ENCODE data around the gene SIAH1.
"Not testable (repeated sequence)": the region's sequence is repeated elsewhere in the genome, so short reads cannot be mapped to it uniquely, and the experiment has no call there.

The SIAH1 gene

GRCh38 chr16:48366165-48367093, 18.8 kb downstream of the SIAH1 start:
- DNase-seq: peak; percentile 53 to 57

DNA sequence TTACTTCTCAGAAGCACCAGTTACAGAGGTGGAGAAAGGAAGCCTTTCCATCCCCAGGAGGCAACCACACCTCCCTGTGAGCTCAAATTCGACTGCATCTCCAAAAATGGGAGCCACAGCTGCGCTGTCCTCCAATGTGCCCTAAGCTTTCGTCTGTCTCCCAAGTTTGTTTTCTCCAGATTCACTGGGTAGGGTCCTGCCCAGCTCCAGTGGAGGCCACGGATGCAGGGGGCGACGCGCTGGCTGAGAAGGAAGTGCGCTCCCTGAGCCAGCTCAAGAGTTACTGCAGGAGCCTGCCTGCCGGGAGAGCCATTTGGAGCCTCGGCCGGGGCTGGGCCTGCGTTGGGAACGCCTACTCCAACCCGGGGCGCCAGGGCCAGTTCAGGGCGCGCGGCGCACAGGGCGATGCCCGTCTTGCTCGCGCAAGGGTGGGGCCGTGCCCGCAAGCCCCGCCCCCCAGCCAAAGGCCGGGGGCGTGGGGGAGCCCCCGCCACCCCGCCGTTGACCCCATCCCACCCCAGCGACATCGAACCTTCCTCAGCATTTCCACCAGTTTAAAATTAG, 19.5 kb downstream of the SIAH1 start:
- DNase-seq: peak; percentile 74 to 79

GRCh38 chr16:48365025-48365600, 20.1 kb downstream of the SIAH1 start:
- no peak for DNase-seq

- DNase-seq: no peak
These were observed 23.6 kb downstream of the SIAH1 start for GRCh38 chr16:48361540-48362144.

GRCh38 chr16:48361012-48361411, 24.2 kb downstream of the SIAH1 start:
- DNase-seq: no peak

DNA sequence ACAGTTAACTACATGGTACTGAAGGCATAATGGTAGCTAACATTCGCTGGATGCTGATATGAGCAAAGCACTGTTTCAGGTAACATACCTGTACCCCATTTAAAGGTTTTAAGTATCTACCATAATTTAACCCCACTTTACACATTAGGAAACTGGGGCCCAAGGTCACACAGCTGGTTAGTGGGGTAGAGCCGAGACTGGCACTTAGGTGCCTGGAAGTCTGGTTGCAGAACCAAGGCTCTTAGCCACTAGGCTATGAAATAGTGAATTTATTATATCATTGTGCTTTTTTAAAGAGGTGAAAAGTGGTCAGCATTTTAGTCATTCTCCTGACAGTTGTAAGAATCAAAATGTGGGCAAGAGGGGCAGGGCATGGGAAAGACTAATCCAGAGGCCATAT, 25.2 kb downstream of the SIAH1 start:
- no peak for DNase-seq

DNA sequence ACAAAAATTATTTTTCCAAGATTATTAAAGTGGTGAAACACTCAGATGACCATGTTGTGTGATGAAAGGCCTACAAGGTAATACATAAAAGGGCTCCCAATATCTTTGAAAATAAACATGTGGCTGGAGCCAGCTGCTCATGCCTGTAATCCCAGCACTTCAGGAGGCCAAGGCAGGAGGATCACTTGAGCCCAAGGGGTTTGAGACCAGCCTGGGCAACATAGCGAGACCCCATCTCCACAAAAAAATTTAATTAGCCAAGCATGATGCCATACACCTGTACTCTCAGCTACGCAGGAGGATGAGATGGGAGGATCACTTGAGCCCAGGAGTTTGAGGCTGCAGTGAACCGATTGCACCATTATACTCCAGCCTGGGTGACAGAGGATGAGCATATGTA, 26.8 kb downstream of the SIAH1 start:
- DNase-seq: no peak

DNA sequence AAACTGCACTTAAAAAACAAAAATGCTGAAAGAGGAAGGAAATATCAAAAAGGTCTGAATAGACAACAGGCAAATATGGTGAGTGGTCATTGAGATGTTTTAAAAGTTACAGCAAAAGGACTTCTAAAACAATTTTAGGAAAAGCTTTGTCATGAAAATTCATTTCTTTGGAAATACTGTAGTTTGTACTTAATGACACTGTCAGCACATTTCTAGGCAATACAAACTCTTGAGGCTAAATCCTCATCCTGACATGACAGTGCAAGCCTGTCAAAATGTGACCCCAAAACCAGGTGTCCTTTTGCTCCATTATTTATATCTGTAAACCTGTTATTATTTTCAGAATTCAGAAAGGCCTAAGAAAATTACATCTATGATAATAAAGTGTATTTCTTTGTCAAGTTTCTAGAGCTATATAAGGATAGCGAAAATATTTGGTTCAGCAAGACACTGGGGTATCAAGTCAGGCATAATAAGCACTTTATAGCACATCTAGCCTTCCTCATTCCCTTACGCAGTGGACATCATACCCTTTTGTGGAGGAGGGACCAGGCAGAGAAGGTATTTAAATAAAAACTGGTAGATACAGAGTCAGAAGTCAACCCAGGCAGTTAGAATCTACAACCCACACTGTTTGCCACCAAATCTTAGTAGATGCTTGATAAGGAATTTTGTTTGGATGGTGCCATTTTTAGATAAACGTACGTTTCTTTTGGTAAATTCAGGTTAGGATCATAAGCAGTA, 28.4 kb downstream of the SIAH1 start:
- no peak for DNase-seq

DNA sequence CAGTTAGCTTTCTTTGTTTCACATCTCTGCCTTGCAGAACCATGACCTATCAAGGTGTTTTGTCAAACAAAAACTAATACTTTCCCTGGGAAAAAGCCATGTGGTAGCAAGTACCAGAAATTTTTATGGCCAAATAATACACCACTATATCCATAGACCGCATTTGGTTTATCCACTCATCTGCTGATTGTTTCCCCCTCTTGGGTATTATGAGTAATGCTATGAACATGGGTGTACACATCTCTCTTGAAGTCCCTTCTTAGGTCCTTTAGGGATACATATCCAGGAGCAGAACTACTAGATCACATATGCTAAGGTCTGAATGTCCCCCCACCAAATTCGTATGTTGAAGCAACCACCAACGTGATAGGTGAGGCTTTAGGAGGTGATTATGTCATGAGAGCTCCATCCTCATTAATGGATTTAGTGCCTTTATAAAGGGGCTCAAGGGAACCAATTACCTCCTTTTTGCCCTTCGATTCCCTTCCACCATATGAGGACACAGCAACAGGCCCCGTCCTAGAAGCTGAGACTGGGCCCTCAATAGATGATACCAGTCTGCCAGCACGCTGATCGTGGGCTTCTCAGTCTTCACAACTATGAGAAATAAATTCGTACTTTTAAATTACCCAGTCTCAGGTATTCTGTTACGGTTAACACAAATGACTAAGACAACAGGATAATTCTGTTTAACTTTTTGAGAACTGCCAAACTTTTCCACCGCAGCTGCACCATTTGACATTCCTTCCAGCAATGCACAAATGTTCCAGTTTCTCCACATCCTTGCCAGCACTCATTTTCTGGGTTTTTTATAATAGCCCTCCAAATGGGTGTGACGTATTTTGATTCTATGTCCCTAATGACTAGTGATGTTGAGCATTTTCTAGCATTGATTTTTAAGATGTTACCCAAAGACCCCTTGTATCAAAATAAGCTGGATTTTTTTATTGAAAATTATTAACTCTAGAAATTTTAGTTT, 30.0 kb downstream of the SIAH1 start:
- DNase-seq: no peak

DNA sequence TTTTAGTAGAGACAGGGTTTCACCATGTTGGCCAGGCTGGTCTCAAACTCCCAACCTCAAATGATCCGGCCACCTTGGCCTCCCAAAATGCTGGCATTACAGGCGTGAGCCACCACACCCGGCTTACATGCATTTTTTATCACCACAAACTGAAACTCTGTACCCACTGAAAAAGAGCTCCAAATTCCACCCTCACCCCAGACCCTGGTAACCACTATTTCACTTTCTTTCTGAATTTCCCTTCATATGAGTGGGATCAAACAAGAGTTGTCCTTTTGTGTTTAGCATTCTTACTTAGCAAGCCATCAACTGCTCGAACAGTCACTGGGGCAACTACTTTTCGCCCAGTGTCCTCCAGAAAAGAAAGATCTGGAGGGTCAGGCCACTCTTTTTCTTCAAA, 30.8 kb downstream of the SIAH1 start:
- not testable (repeated sequence) for DNase-seq

DNA sequence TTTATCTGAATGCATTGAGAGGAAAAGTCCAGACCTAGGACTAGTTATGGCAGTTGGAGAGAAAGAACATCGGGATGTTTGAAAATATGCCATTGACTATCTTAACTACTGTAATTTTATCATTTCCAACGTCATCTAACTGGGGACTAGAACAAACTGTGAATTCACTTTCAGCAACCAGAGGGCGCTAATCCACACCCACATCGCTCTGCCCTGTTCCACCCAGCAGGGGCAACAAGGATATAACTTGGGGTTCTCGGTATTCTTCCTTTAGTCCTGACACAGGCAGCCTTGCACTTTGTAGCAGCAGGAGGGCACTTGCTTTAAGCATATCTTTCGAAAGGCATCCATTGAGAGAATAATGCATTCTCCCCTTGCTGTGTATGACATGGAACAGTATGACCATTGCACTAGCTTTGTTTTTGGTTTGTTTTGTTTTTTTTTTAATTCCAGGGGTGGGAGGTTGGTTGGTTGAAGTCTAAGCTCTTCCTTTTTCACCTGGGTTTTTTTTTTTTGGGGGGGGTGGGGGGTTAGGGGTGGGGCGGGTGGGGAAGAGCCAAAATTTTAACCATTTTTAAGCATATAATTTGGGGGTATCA, 31.5 kb downstream of the SIAH1 start:
- peak; percentile 60 to 64 for DNase-seq

- no peak for DNase-seq
These were observed 32.4 kb downstream of the SIAH1 start for GRCh38 chr16:48352648-48353390.

DNA sequence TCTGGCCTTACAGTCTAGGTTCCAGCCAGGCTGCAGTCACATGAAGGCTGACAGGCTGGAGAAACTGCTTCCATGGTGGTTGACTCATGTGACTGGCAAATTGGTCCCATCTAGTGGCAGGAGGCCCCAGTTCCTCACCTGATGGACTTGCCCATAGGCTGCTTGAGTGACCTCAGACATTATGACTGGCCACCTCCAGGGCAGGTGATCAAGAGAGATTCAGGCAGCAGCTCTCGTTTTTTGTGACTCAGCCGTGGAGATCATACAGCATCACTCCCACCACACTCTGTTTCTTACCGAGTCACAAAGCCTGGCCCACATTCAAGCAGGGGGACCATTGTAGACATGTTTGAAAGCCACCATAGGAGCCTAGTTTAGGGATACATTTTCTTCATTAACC, 34.5 kb downstream of the SIAH1 start:
- DNase-seq: no peak

DNA sequence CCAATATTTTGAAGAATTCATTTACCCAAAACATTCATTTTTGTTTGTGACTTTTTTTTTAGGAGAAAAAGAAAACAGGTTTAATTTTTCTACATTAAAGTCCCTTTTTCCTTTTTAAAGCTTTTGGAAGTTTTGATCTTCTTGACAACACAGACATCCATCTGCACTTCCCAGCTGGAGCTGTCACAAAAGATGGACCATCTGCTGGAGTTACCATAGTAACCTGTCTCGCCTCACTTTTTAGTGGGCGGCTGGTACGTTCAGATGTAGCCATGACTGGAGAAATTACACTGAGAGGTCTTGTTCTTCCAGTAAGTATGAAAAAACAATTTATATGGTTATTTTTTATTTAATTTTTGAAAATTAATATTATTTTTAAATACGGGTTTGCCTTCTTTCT, 37.2 kb downstream of the SIAH1 start:
- no peak for DNase-seq

DNA sequence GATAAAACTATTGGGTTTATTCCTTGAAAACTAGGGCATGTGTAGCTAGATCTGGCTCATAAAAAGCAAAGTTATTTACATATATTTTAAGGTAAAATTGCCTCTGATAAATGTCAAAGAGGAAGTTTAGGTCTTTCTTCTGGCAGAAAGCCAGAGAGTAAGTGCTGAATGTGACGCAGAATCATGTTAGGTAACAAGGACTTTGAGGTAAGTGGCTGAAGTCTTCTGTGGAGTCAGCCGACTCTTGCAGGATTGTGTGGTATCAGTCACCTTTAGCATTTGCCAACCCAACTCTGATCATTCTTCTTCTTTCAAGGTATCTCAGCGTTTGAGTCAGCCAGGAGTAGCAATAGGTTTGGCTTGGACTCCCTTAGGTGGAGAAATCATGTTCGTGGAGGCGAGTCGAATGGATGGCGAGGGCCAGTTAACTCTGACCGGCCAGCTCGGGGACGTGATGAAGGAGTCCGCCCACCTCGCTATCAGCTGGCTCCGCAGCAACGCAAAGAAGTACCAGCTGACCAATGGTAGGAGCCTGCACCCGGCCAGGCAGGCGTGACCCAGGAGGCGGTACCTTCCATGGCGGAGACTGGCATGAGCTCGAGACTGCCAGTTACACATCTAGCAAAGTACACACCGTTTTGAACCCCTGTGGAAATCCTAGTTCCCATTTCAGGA, 37.9 kb downstream of the SIAH1 start:
- DNase-seq: no peak

DNA sequence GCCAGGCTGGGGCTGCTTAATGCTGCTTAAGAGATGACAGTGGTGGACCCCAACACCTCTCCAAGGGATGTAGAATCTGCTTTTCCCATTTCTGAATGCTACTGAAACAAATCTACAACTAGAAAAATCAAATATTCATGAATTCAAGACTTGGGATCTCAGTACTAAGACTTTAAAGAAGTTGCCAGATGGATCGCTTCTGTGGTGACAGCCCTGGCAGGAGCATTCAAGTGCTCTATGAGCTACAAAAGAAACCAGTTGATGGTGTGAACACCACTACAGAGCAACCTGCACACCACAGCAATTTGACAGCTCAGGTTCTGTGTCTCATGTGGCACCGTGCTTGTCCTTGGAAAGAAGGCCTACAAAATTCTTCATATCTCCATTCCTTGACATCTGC, 42.6 kb downstream of the SIAH1 start:
- no peak for DNase-seq

GRCh38 chr16:48340054-48340453, 45.2 kb downstream of the SIAH1 start:
- no peak for DNase-seq

DNA sequence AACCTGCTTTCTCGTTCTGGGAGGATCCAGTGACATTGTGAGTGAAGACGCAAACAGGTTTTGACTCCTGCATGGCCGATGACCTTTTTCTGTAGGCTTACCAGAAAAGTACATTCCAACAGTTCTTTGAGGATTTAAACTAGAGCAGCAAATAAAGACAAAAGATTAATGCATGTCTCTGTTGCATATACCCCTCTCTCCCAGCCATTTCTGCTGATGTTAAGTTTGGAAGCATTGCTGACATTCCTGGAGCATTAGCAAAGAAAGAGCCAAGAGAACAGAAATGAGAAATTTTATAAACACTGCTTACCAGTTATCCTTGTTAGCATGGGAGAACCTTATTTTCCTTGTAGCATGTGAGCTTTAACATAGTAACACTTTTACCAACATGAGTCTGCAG, 49.3 kb downstream of the SIAH1 start:
- no peak for DNase-seq

GRCh38 chr16:48334325-48334724, 50.9 kb downstream of the SIAH1 start:
- DNase-seq: no peak

GRCh38 chr16:48332978-48333377, 52.2 kb downstream of the SIAH1 start:
- no peak for DNase-seq
